ENCODE data around the gene SYT17. TPM values are rescaled to one million over a fixed set of nuclear protein-coding genes. Genes with fewer than 3 reads are reported as not detected.

SYT17 gene
- total RNA-seq = 10 to 100 TPM in 2 of 4 donors, 1 to 10 TPM in 2; 4.2 to 30.5 (median 9.6) TPM

- peak; percentile 38 to 86 (median 77) for DNase-seq
Measured at GRCh38 chr16:19167710-19168370, at the start of gene SYT17. Gene SYT17 (plus strand): TSS chr16:19168240. CDS start chr16:19168647, 407 bp downstream.

GRCh38 chr16:19118938-19119431 is 49.1 kb upstream of the SYT17 start:
- DNase-seq = peak in 2 of 3 donors; percentile 26 to 55
- Histone ChIP-seq H3K27ac (peak overlapping the region; percentile 57 to 94 (median 68)), H3K4me1 (peaks cover 0 to 61% (median 9%) of the 10 kb centered on the region in 4 donors)

More at GRCh38 chr16:19167710-19168370, at the start of gene SYT17:
- H3K4me1 ChIP-seq = peaks cover 0 to 26% (median 6%) of the 10 kb centered on the region in 4 donors
- peak within 1 kb of the TSS; percentile 40 to 76 (median 51) for H3K4me3 ChIP-seq
- no peaks in the 10 kb centered on the region for H3K36me3 ChIP-seq
- TF ChIP-seq CTCF (IDR thresholded peaks at IDR 0.05) = peak; percentile 49 to 89 (median 70)
- TF ChIP-seq POLR2A (IDR thresholded peaks at IDR 0.05) = no peak
- peak within 1 kb of the TSS; percentile 1 to 59 (median 46) for H3K27ac ChIP-seq
- no peaks in the 10 kb centered on the region for H3K9me3 ChIP-seq
- no peaks in the 10 kb centered on the region for H3K27me3 ChIP-seq

GRCh38 chr16:19119564-19119963 is 48.5 kb upstream of the SYT17 start:
- Histone ChIP-seq H3K4me1 (peaks cover 0 to 60% (median 9%) of the 10 kb centered on the region in 4 donors), H3K27me3 (no peaks in the 10 kb centered on the region), H3K4me3 (peak overlapping the region in 2 of 4 donors; percentile 20 to 33), H3K27ac (peak overlapping the region; percentile 57 to 94 (median 68)), H3K9me3 (no peaks in the 10 kb centered on the region), H3K36me3 (peaks cover 0 to 10% (median 0%) of the 10 kb centered on the region in 3 donors)
- TF ChIP-seq POLR2A (IDR thresholded peaks at IDR 0.05) = no peak
- no peak for TF ChIP-seq CTCF (IDR thresholded peaks at IDR 0.05)
- DNase-seq = no peak

More at GRCh38 chr16:19118938-19119431, 49.1 kb upstream of the SYT17 start:
- H3K4me3 ChIP-seq = peak overlapping the region in 3 of 4 donors; percentile 20 to 33 (median 24)
- no peaks in the 10 kb centered on the region for H3K9me3 ChIP-seq
- no peaks in the 10 kb centered on the region for H3K27me3 ChIP-seq
- TF ChIP-seq CTCF (IDR thresholded peaks at IDR 0.05) (no peak), POLR2A (IDR thresholded peaks at IDR 0.05) (no peak)
- peaks cover 0 to 10% (median 0%) of the 10 kb centered on the region in 3 donors for H3K36me3 ChIP-seq

GRCh38 chr16:19123535-19124178 is 44.4 kb upstream of the SYT17 start:
- peak in 2 of 3 donors; percentile 80 to 87 for DNase-seq
- Histone ChIP-seq H3K27me3 (no peaks in the 10 kb centered on the region), H3K4me3 (no peak overlapping the region), H3K9me3 (no peaks in the 10 kb centered on the region), H3K27ac (peak overlapping the region in 3 of 4 donors; percentile 41 to 80 (median 68)), H3K36me3 (no peaks in the 10 kb centered on the region), H3K4me1 (peaks cover 0 to 19% (median 0%) of the 10 kb centered on the region in 4 donors)
- TF ChIP-seq POLR2A (IDR thresholded peaks at IDR 0.05) (no peak), CTCF (IDR thresholded peaks at IDR 0.05) (no peak)

GRCh38 chr16:19126300-19126699 is 41.7 kb upstream of the SYT17 start:
- Histone ChIP-seq H3K36me3 (no peaks in the 10 kb centered on the region), H3K27me3 (no peaks in the 10 kb centered on the region), H3K4me1 (peaks cover 0 to 27% (median 0%) of the 10 kb centered on the region in 4 donors), H3K4me3 (no peak overlapping the region), H3K9me3 (no peaks in the 10 kb centered on the region), H3K27ac (no peak overlapping the region)
- TF ChIP-seq POLR2A (IDR thresholded peaks at IDR 0.05) = no peak
- no peak for TF ChIP-seq CTCF (IDR thresholded peaks at IDR 0.05)
- no peak for DNase-seq

Measured in Peyer's patch (tissue), 4 donors.